Right cardiac atrium (tissue), 5 donors: ENCODE data around the gene RNF208. TPM values are rescaled to one million over a fixed set of nuclear protein-coding genes. Genes with fewer than 3 reads are reported as not detected.

Experiments
- ATAC-seq, 2 donors: fragments of 200-7000 bp; cut with Tn5 transposase; one replicate each; pipeline versions ENCODE4 v1.8.0 to v1.9.1; 2020; ENCODE audit warnings: moderate library complexity in 2 of 2, mild to moderate bottlenecking in 1 of 2
- DNase-seq, 3 donors: peaks; one replicate each; pipeline ENCODE4 v3.0.0-alpha.2; 2020
- H3K27ac ChIP-seq: one replicate; pipeline ENCODE4 v1.5.1; 2013; ENCODE audit warnings: mild to moderate bottlenecking, low read length, control low read depth, moderate library complexity
- H3K27me3 ChIP-seq: one replicate; pipeline ENCODE4 v1.6.1; 2013; ENCODE audit not compliant: control insufficient read depth, insufficient read depth
- H3K4me1 ChIP-seq: one replicate; pipeline ENCODE4 v1.6.1; 2013; ENCODE audit warnings: low read length; ENCODE audit not compliant: control insufficient read depth, insufficient read depth
- H3K4me3 ChIP-seq: one replicate; pipeline ENCODE4 v1.5.1; 2013; ENCODE audit warnings: low read length, control low read depth
- H3K9me3 ChIP-seq: one replicate; pipeline ENCODE4 v1.6.1; 2013; ENCODE audit warnings: low read length; ENCODE audit not compliant: control insufficient read depth
- WGBS: extraction: QIAGEN DNeasy Blood & Tissue Kit; methylation state at CpG from one replicate; pipeline ENCODE4 v1.1.7; 2013; 5-methylcytosine and 5-hydroxymethylcytosine counted together
- intact Hi-C, 4 donors: fragments of 100-400 bp; cut with DNase I; formaldehyde crosslinking; loops; one replicate each; pipeline versions ENCODE4 v1.11.0 to v1.14.0; 2022 to 2023
- polyA plus RNA-seq: library from polyadenylated mRNA; stranded (reverse); fragments of 200-250 nt; gene quantifications from one replicate; pipeline ENCODE4 v1.2.3, GENCODE V29; 2013
- total RNA-seq, 4 donors: library from RNA; stranded (reverse); fragmentation: NEBNext Ultra II Directional; extraction: Animal tissue kit (Norgen Biotek cat#: 25700); gene quantifications; one replicate each; pipeline ENCODE4 v1.2.1, GENCODE V29; 2021
- donor health status: healthy with polysubstance abuse.
- donor health status: DM: no; HTN: yes; CAD: no.
- donor health status: DM: no; HTN: no; CAD: no.
- donor health status: DM: no; HTN: yes; CAD: no; lungs with severe emphysema.
- donor health status: DM: yes; HTN: yes; CAD: no.

RNF208 gene
- total and polyA plus RNA-seq, 5 donors, result 17.7 to 36.0 (median 25.4) TPM

GRCh38 chr9:137174722-137175293 is 47.2 kb downstream of the RNF208 start:
- H3K4me3 ChIP-seq, result no peak overlapping the region
- H3K27me3 ChIP-seq, result no peaks in the 10 kb centered on the region
- no peaks in the 10 kb centered on the region for H3K4me1 ChIP-seq
- no peak overlapping the region for H3K27ac ChIP-seq
- no peak for ATAC-seq
- no peaks in the 10 kb centered on the region for H3K9me3 ChIP-seq
- DNase-seq, result no peak
- intact Hi-C loops, result no loop called here
- 45% methylated on average over 34 of the region's 34 CpGs for WGBS

DNA sequence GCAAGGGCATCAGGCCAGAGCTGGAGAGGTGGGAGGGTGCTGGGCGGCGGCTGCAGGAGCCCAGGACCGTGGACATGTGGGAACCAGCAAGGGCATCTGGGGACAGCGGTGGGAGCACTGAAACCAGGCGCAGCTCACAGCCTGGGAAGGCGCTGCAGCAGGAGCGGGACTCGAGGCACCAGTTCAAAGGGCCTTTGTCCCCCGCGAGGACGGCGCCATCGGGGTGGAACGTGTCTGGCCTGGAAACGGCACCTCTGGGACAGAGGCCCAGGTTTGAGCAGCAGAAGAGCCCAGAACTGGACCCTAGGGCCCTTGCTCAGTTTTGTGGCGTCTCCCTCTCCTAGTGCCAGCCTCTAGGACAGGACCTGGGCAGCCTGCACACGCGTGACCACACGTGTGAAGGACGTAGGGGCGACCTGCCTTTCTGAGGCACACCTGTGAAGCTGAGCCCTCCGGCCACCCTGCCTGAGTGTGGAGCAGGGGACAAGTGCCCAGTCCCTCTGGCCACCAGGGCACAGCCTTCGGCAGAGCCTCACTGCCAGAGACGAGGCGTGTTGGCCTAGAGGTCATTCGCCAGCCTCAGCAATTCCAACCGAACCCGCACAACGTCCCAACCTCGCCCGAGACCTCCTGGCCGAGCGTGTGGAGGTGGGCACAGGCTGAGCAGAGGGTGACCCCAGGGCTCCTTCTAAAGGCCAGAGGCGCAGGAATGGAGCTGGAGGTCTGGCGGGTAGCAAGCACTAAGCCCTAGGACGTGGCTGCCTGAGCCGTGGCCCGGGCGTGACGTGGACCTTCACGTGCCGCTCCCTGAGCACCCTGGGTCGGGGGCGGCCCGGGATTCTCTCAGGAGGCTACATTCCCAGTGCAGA is 48.0 kb downstream of the RNF208 start:
- intact Hi-C loops, result no loop called here
- H3K27me3 ChIP-seq, result no peaks in the 10 kb centered on the region
- 82% methylated on average over 45 of the region's 45 CpGs for WGBS

GRCh38 chr9:137172901-137173795 is 48.9 kb downstream of the RNF208 start:
- no peaks in the 10 kb centered on the region for H3K27me3 ChIP-seq
- ATAC-seq, result no peak
- peaks cover 1% of the 10 kb centered on the region for H3K4me1 ChIP-seq
- H3K27ac ChIP-seq, result no peak overlapping the region
- WGBS, result 60% methylated on average over 21 of the region's 21 CpGs
- H3K9me3 ChIP-seq, result no peaks in the 10 kb centered on the region
- intact Hi-C loops, result no loop called here
- H3K4me3 ChIP-seq, result no peak overlapping the region
- DNase-seq, result no peak

More for the DNA sequence above, 48.0 kb downstream of the RNF208 start:
- Histone ChIP-seq H3K4me3 (no peak overlapping the region), H3K4me1 (no peaks in the 10 kb centered on the region), H3K27ac (no peak overlapping the region), H3K9me3 (no peaks in the 10 kb centered on the region)
- DNase-seq (no peak), ATAC-seq (no peak)

DNA sequence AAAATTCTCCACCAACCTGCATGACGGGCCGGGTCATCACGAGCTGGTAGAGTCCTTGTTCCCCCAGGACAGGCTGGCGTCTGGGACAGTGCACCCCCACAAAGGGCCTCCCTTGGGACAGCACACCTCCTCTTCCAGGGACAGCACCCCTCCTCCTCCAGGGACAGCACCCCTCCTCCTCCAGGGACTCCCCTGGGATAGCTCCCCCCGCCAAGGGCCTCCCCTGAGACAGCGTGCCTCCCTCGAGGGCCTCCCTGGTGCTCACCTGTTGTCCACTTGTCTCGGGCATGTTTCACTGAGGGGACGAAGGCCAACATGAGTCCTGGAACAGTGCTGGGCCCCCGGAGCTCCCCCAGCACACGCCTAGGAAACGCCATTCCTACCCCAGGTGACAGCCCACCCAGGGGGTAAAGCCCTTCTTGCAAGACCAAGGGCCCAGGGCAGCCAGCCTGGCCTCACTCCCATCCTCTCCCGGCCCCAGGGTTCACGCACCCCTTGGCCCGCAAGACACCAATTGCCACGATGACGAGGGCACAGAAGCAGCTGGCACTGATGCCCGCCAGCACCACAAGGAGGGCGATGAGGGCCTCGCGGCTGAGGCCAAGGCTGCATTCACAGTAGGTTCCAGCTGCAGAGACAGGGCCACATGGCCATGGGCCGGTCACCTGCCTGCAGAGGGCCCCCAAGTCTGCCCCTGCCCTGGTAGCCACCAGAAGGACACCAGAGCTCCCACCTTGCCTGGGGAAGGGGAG is 50.7 kb downstream of the RNF208 start:
- ATAC-seq (no peak), DNase-seq (no peak)
- Histone ChIP-seq H3K4me3 (no peak overlapping the region), H3K4me1 (peaks cover 2% of the 10 kb centered on the region), H3K27ac (no peak overlapping the region), H3K9me3 (no peaks in the 10 kb centered on the region), H3K27me3 (no peaks in the 10 kb centered on the region)
- intact Hi-C loops, result no loop called here
- 82% methylated on average over 22 of the region's 22 CpGs for WGBS

DNA sequence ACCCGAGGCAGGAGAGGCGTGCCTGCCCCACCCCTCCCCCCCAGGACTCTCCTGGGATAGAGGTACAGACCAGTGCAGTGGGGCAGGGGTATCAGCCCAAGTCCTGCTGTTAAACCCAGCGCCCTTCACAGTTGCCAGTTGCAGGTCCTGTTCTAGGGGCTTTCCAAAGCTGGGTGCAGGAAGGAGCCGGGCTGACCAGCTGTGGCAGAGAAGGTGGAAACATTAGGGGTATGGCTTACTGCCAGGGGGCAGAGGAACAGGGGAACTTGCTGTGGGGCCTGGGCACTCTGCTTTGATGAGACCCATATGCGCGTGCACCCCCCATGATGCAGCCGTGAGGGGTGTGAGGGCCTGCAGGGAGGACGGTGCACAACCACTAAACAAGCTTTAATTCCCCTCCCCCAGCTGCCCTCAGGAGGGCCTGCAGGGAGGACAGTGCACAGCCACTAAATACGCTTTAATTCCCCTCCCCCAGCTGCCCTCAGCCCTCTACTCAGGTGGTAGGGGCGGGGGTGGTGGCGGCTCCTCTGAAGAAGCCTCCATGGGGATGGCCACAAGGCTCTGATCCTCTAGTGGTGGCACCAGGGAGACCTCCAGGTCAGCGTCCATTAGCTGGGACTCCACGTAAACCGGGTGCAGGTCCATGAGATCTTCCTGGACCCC is 51.4 kb downstream of the RNF208 start:
- H3K27ac ChIP-seq, result no peak overlapping the region
- intact Hi-C loops, result no loop called here
- peaks cover 2% of the 10 kb centered on the region for H3K4me1 ChIP-seq
- DNase-seq (no peak), ATAC-seq (no peak)
- no peaks in the 10 kb centered on the region for H3K27me3 ChIP-seq
- H3K9me3 ChIP-seq, result no peaks in the 10 kb centered on the region
- WGBS, result 44% methylated on average over 14 of the region's 14 CpGs
- H3K4me3 ChIP-seq, result no peak overlapping the region

Other genes with a start within 250 kb of the RNF208 start
Only the 30 nearest of the 32 such genes appear.
- gene PAXX, start 229.8 kb downstream of the RNF208 start, total RNA-seq, result 10 to 100 TPM; 24.8 to 30.4 (median 27.6) TPM
- 44.5 TPM for gene PAXX, start 229.8 kb downstream of the RNF208 start, polyA plus RNA-seq
- gene CLIC3, start 225.7 kb downstream of the RNF208 start, total RNA-seq, result 1 to 10 TPM; 2.8 to 6.2 (median 4.8) TPM
- 6.2 TPM for gene CLIC3, start 225.7 kb downstream of the RNF208 start, polyA plus RNA-seq
- gene ABCA2, start 194.0 kb downstream of the RNF208 start, total RNA-seq, result 10 to 100 TPM; 32.2 to 42.4 (median 39.3) TPM
- 40.4 TPM for gene ABCA2, start 194.0 kb downstream of the RNF208 start, polyA plus RNA-seq
- gene FUT7, start 190.2 kb downstream of the RNF208 start, total RNA-seq, result under 1 TPM in 3 of 4 donors, not detected in 1; 0.09 to 0.24 (median 0.20) TPM
- 0.07 TPM for gene FUT7, start 190.2 kb downstream of the RNF208 start, polyA plus RNA-seq
- 10 to 100 TPM; 68.3 to 81.0 (median 71.4) TPM for gene NPDC1, start 176.1 kb downstream of the RNF208 start, total RNA-seq
- gene NPDC1, start 176.1 kb downstream of the RNF208 start, polyA plus RNA-seq, result 69.7 TPM
- 1 to 10 TPM in 3 of 4 donors, under 1 TPM in 1; 0.92 to 2.9 (median 1.4) TPM for gene ENTPD2, start 168.2 kb downstream of the RNF208 start, total RNA-seq
- gene ENTPD2, start 168.2 kb downstream of the RNF208 start, polyA plus RNA-seq, result 2.1 TPM
- under 1 TPM; 0.08 to 0.63 (median 0.28) TPM for gene SAPCD2, start 151.7 kb downstream of the RNF208 start, total RNA-seq
- gene SAPCD2, start 151.7 kb downstream of the RNF208 start, polyA plus RNA-seq, result 0.18 TPM
- gene UAP1L1, start 144.7 kb downstream of the RNF208 start, total RNA-seq, result 10 to 100 TPM in 3 of 4 donors, 1 to 10 TPM in 1; 9.8 to 14.0 (median 12.4) TPM
- 10.1 TPM for gene UAP1L1, start 144.7 kb downstream of the RNF208 start, polyA plus RNA-seq
- 10 to 100 TPM; 23.9 to 31.3 (median 28.1) TPM for gene MAN1B1, start 135.3 kb downstream of the RNF208 start, total RNA-seq
- 24.8 TPM for gene MAN1B1, start 135.3 kb downstream of the RNF208 start, polyA plus RNA-seq
- gene DPP7, start 107.5 kb downstream of the RNF208 start, total RNA-seq, result 100 to 1,000 TPM; 211 to 288 (median 239) TPM
- gene DPP7, start 107.5 kb downstream of the RNF208 start, polyA plus RNA-seq, result 252 TPM
- under 1 TPM in 1 of 4 donors, not detected in 3; 0.08 TPM for gene GRIN1, start 83.1 kb downstream of the RNF208 start, total RNA-seq
- 0.09 TPM for gene GRIN1, start 83.1 kb downstream of the RNF208 start, polyA plus RNA-seq
- not detected for gene LRRC26, start 52.2 kb downstream of the RNF208 start, total RNA-seq
- not detected for gene LRRC26, start 52.2 kb downstream of the RNF208 start, polyA plus RNA-seq
- gene TMEM210, start 50.2 kb downstream of the RNF208 start, total RNA-seq, result not detected
- gene TMEM210, start 50.2 kb downstream of the RNF208 start, polyA plus RNA-seq, result not detected
- 10 to 100 TPM; 31.9 to 45.7 (median 37.4) TPM for gene ANAPC2, start 33.7 kb downstream of the RNF208 start, total RNA-seq
- 26.6 TPM for gene ANAPC2, start 33.7 kb downstream of the RNF208 start, polyA plus RNA-seq
- gene SSNA1, start 33.6 kb downstream of the RNF208 start, total RNA-seq, result 10 to 100 TPM; 43.2 to 57.8 (median 48.3) TPM
- 86.4 TPM for gene SSNA1, start 33.6 kb downstream of the RNF208 start, polyA plus RNA-seq
- 10 to 100 TPM in 1 of 4 donors, 1 to 10 TPM in 3; 5.4 to 13.9 (median 8.9) TPM for gene TPRN, start 21.5 kb downstream of the RNF208 start, total RNA-seq
- 4.8 TPM for gene TPRN, start 21.5 kb downstream of the RNF208 start, polyA plus RNA-seq
- 10 to 100 TPM; 28.9 to 41.3 (median 39.9) TPM for gene TMEM203, start 16.6 kb downstream of the RNF208 start, total RNA-seq
- 47.5 TPM for gene TMEM203, start 16.6 kb downstream of the RNF208 start, polyA plus RNA-seq
- 1 to 10 TPM; 5.1 to 7.9 (median 5.9) TPM for gene NDOR1, start 16.5 kb downstream of the RNF208 start, total RNA-seq
- gene NDOR1, start 16.5 kb downstream of the RNF208 start, polyA plus RNA-seq, result 5.2 TPM
- under 1 TPM in 1 of 4 donors, not detected in 3; 0.17 TPM for gene CYSRT1, start 2.9 kb upstream of the RNF208 start, total RNA-seq
- 0.32 TPM for gene CYSRT1, start 2.9 kb upstream of the RNF208 start, polyA plus RNA-seq
- not detected for gene RNF224, start 5.3 kb upstream of the RNF208 start, total RNA-seq
- 0.09 TPM for gene RNF224, start 5.3 kb upstream of the RNF208 start, polyA plus RNA-seq
- gene SLC34A3, start 8.7 kb upstream of the RNF208 start, total RNA-seq, result not detected
- not detected for gene SLC34A3, start 8.7 kb upstream of the RNF208 start, polyA plus RNA-seq
- 100 to 1,000 TPM; 203 to 461 (median 332) TPM for gene TUBB4B, start 19.0 kb upstream of the RNF208 start, total RNA-seq
- gene TUBB4B, start 19.0 kb upstream of the RNF208 start, polyA plus RNA-seq, result 591 TPM
- gene STPG3, start 29.0 kb upstream of the RNF208 start, total RNA-seq, result under 1 TPM in 3 of 4 donors, not detected in 1; 0.31 to 0.46 (median 0.32) TPM
- 0.23 TPM for gene STPG3, start 29.0 kb upstream of the RNF208 start, polyA plus RNA-seq
- 10 to 100 TPM; 34.8 to 38.6 (median 37.1) TPM for gene NELFB, start 33.1 kb upstream of the RNF208 start, total RNA-seq
- 33.8 TPM for gene NELFB, start 33.1 kb upstream of the RNF208 start, polyA plus RNA-seq
- gene TOR4A, start 55.5 kb upstream of the RNF208 start, total RNA-seq, result 10 to 100 TPM; 10.9 to 17.2 (median 13.1) TPM
- gene TOR4A, start 55.5 kb upstream of the RNF208 start, polyA plus RNA-seq, result 6.2 TPM
- 10 to 100 TPM in 1 of 4 donors, 1 to 10 TPM in 3; 4.5 to 14.5 (median 7.9) TPM for gene NRARP, start 80.0 kb upstream of the RNF208 start, total RNA-seq
- gene NRARP, start 80.0 kb upstream of the RNF208 start, polyA plus RNA-seq, result 4.2 TPM
- 10 to 100 TPM in 2 of 4 donors, 1 to 10 TPM in 2; 7.9 to 13.4 (median 11.1) TPM for gene EXD3, start 200.9 kb upstream of the RNF208 start, total RNA-seq
- gene EXD3, start 200.9 kb upstream of the RNF208 start, polyA plus RNA-seq, result 14.6 TPM
- gene NOXA1, start 201.2 kb upstream of the RNF208 start, total RNA-seq, result 1 to 10 TPM; 3.1 to 7.5 (median 4.5) TPM
- gene NOXA1, start 201.2 kb upstream of the RNF208 start, polyA plus RNA-seq, result 4.3 TPM
- gene ENTPD8, start 219.1 kb upstream of the RNF208 start, total RNA-seq, result not detected
- gene ENTPD8, start 219.1 kb upstream of the RNF208 start, polyA plus RNA-seq, result not detected
- gene NSMF, start 237.1 kb upstream of the RNF208 start, total RNA-seq, result 10 to 100 TPM; 12.4 to 21.5 (median 18.6) TPM
- gene NSMF, start 237.1 kb upstream of the RNF208 start, polyA plus RNA-seq, result 25.5 TPM